Stimulated activated CD4-positive, alpha-beta T cell treated with anti-CD3 and anti-CD28 coated beads, Interleukin-15, amount 100 ng/mL, for 48 hours (primary cell): Measurements from ENCODE around the gene RELCH.

Experiments used
- DNase-seq, 2 donors: peaks; one replicate each; pipeline ENCODE4 v3.0.0-alpha.2; 2020; ENCODE audit warnings: low read depth in 2 of 2

The RELCH gene

DNA sequence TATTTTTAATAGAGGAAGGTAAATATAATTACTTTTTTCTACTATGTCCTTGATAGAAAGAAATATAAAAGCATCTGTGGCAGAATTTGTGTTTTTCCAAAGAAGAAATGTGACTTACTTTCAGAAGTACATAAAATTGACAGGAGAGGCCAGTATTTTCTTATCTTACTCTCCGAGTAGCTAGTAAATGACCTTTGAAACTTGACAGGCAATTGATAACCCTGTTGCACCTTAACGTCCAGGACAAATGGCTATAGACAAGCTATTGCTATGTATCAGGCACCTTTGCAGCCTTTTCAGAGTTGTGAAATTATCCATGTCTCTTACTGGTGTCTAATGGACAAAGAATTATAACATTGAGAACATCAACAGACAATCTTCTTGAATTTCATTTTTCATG is 75.0 kb downstream of the RELCH start:
- no peak for DNase-seq

DNA sequence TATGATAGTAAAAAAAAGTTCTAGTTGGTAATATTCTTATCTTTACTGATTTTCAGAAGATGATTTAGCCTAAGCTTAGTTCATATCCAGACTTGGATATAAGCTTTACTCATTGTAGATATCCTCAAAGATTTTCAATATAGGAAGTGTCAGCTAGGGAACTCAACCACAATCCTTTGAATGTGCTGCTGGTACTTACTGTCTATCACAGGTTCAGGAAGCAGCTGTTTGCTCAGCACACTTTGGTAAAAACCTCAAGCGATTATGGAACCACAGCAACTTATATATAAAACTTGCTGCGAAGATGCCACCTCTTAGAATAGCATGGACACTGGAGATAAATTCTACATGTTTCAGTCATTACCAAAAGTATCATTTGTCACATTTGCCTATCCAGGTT is 77.9 kb downstream of the RELCH start:
- no peak for DNase-seq

- DNase-seq: no peak
Measured at GRCh38 chr18:62277045-62277444, 90.0 kb downstream of the RELCH start.

DNA sequence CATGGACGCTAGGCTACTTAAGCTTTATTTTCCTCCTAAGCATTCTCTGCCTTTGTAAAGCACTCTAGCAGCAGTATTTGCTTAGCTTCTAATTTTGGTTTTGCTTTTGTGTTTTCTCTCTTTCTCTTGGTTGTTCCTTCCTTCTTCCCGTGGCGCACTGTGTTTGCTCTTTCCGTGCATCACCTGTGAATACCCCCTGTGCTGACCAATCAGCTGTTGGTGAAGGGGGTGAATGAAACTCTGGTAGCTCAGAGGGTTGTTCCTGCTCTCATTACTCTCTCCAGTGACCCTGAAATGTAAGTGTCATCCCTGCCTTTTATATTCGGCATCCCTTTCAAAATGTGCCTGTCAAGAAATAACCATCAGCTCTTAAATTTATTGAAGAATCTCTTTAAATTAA is 92.5 kb downstream of the RELCH start:
- no peak for DNase-seq

DNA sequence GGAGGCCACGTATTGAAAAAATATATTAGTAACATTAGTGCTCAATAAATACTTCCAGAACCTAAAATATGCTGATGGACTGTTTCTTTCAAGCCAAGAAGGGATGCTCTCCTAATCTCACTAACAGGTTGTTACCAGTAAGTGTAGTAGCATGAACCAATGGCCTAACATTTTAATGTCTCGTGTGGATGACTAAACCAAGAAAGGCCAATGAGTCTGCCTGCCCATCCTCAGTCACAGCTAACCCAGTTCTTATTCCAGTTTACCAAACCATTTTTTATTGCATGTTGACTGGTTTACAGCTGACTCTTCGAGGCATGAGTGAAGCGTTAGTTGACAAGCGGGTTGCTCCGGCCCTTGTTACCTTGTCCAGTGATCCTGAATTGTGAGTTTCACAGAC is 93.0 kb downstream of the RELCH start:
- DNase-seq: no peak

DNA sequence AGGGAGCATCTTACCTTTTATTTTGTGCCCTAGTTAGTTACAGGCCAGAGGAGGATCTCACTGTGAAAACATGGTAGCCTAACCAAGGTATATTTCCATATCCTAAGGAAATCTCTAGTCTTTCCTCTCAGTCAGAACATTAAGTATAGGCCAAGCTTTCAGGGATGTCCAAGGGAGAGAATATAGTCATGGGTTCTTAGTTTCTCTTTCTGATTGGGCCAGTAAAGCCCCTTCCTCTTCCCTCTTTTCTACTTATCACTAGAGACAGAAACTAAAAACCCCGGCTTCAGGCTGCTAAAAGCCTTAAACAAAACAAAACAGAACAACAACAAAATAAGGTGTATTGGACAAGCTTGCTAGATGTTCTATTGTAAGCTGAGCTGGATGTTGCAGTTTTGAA is 93.7 kb downstream of the RELCH start:
- DNase-seq: no peak

DNA sequence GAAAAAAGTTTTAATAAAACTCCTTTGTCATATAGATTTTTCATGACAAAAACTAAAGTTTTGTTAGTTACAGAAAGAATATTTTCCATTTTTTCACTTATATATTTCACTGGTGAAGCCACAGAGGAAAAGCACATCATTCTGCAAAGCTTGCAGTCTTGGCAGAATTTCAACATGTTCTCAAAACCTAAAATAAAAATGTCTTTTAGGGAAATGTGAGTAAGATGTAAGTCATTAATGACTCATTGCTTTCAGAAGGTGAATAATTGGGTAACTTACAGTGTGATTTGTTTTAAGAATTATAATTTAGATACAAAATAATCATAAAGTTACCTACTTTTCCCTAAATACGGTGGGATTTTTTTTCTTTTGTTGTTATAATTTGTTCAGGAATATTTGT is 94.6 kb downstream of the RELCH start:
- DNase-seq: no peak

DNA sequence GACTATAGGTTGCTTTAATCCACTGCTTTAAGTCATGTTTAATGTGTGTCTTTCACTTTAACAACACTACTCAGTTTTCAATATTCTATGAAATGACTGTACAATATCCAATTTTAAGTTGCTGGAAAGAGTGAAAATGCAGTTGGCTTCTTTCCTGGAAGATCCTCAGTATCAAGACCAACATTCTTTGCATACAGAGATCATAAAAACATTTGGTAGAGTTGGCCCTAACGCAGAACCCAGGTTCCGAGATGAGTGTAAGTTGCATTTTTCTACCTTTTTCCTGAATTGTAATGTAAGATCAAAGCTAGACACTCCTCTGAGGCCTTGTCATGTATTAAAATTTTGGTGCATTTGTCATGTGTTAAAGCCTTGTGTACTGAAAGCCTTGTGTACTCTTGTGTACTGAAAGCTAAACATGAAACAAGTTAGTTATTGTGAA is 95.2 kb downstream of the RELCH start:
- no peak for DNase-seq

DNA sequence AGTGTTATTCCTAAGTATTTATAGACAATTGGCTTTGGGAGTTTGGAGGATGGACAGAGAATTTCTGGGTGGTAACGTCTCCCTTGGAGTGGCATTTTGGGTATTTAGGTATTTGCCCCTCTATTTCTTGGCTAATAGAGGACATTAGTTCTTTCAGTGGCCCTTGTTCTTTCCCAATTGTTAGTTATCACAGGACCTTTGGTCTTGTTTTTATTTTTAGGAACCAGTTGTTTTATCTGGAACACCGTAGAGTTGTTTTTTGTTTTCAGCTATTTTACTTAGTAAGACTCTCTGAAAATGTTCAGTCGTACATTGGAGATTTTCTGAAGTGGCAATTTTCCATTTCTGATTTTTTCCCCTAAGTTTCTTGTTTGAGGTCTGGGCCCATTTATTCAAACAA is 97.6 kb downstream of the RELCH start:
- DNase-seq: no peak

GRCh38 chr18:62285281-62285680 is 98.2 kb downstream of the RELCH start:
- no peak for DNase-seq

GRCh38 chr18:62287781-62288664 is 101.0 kb downstream of the RELCH start:
- DNase-seq: no peak

- no peak for DNase-seq
Measured at GRCh38 chr18:62288665-62289008, 101.6 kb downstream of the RELCH start.

- no peak for DNase-seq
Measured at GRCh38 chr18:62289047-62289446, 102.0 kb downstream of the RELCH start.

GRCh38 chr18:62294073-62294472 is 107.0 kb downstream of the RELCH start:
- no peak for DNase-seq

GRCh38 chr18:62300359-62300963 is 113.4 kb downstream of the RELCH start:
- no peak for DNase-seq

- no peak for DNase-seq
Measured at GRCh38 chr18:62301322-62301721, 114.3 kb downstream of the RELCH start.

DNA sequence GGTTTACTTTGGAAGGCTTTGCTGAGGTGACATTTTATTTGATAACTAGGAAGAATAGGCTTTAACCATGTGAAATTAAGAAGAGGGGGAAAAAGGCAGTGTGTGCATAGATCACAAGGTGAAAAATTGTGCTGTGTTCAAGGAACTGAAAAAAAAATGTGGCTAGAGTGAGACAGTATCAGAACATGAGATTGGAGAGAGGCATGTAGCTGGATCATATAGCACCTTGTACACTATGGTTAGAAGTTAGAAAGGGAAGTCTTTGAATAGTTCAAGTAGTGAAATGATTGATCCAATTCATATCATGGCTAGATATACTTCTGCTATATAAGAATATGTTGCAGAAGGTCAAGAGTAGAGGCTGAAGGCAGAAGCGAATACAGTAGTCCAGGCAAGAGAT is 125.8 kb downstream of the RELCH start:
- no peak for DNase-seq

DNA sequence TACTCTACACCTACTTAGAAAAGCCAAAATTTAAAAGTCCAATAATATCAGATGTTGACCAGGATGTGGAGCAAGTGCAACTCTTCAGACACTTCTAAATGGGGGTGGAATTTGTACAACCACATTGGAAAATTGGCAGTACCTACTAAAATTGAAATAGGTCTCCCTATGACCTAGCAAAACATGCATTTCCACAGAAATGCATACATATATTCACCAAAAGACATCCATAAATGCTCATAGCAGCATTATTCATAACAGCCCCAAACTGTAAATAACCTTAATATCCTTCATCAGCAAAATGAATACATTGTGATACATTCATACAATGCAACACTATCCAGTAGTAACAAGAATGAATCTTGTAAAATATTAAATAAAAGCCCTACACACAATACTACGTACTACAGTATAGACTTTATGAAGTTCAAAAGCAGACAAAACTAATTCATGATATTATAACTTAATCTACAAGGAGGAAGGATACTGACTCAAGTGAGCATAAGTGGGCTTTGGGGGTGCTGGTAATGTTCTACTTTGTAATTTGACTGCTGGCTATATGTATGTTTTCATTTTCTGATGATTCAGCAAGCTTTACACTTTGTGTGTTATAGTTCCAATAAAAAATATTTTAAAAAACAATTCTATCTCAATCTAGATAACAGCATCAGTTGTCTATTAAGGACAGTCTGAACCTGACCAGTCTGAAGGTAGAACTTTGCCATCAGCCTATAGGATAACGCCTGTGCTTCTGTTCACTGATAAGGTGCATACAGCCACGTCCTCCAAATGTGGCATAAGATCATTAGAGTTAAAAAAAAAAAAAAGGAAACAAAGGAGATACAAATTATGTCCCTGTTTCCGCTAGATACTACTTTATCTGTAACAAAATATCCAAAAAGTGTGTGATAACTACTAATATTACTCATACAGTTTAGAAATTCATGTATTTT is 131.4 kb downstream of the RELCH start:
- no peak for DNase-seq

DNA sequence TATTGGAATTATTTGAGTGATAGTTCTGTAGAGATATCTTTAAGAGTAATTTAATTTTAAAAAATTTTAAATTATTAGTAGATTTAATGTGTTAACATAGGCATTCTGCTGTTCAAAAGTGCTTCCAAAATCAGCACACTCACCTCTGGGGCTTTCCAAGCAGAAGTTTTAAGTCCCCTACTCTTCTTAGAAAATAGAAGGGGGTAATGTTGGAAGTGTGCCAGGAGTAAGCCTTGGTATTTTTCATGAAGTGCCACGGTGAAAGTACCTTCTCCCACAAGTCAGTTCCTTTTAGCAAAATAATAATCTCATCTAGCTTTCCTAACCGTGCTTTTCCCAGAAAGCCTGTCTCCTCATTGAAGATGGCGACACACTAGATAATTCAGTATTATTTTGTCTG is 134.1 kb downstream of the RELCH start:
- no peak for DNase-seq

GRCh38 chr18:62323483-62324180 is 136.6 kb downstream of the RELCH start:
- DNase-seq: no peak

DNA sequence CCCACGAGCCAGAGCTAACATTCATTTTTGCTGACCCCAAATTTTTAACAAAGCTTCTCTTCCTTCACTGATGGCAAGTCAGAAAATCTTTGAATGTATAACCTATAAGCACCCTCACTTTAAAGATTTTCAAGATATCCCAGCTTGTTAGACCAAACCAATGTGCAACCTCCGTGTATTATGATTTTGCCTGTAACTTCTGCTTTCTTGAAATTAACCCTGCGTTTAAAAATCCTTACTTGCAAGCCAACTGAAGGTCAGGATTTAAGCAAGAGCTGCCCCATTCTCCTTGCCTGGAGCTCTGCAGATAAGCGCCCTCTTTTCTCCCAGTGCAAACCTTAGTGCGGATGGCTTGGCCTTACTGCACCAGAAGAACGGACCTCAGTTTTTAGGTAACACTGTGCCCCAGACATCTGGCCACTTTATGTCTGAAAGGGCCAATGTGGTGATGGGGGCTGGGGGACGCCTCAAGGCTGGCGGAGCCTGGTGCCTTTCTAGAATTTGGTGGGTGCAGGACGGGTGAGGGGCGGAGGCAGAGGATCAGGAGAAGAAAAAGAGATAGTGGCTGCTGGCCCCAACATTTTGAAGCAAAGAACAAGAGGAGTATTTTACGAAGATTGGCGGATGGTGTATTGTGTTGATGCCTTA is 137.2 kb downstream of the RELCH start:
- no peak for DNase-seq
